H1 (cell line): ENCODE data around the gene ANKRD60. TPM values are rescaled to one million over a fixed set of nuclear protein-coding genes. Genes with fewer than 3 reads are reported as not detected.

ENCODE experiments used
- CTCF ChIA-PET: fragments of 300-600 bp; sonication (Branson Sonifier 250); formaldehyde crosslinking; loops from one replicate; lab custom pipeline; 2021; ENCODE audit not compliant: partially characterized antibody; lab: Charles Lee
- POLR2A ChIA-PET: fragments of 300-600 bp; sonication (Branson Sonifier 250); formaldehyde crosslinking; loops from one replicate; lab custom pipeline; 2021; ENCODE audit warnings: inconsistent platforms; ENCODE audit not compliant: partially characterized antibody; lab: Charles Lee
- DNase-seq, 2 experiments: peaks; one replicate each; pipeline versions ENCODE4 v3.0.0 to v3.0.0-alpha.2; 2010 to 2022; ENCODE audit warnings: low spot score in 2 of 2, low read depth in 1 of 2, mixed read lengths in 1 of 2
- FAIRE-seq: peaks from 2 replicates; lab custom pipeline; 2011; peaks lifted over from hg19 to GRCh38; lab: Jason Lieb, UNC
- H2AFZ ChIP-seq: 2 replicates; pipeline ENCODE4 v1.8.1; 2012; ENCODE audit warnings: low read length, inconsistent platforms
- H2AK5ac ChIP-seq: 2 replicates; pipeline ENCODE4 v1.6.1; 2013; ENCODE audit warnings: low read depth, low read length
- H2BK120ac ChIP-seq: replicated peaks from 2 replicates; pipeline ENCODE3; 2013; ENCODE audit warnings: low read depth, low read length, inconsistent platforms
- H2BK12ac ChIP-seq: 2 replicates; pipeline ENCODE4 v1.6.1; 2013; ENCODE audit warnings: low read depth, low read length
- H2BK15ac ChIP-seq: 2 replicates; pipeline ENCODE4 v1.6.1; 2013; ENCODE audit warnings: low read length
- H2BK20ac ChIP-seq: 2 replicates; pipeline ENCODE4 v1.6.1; 2013; ENCODE audit warnings: low read length
- H2BK5ac ChIP-seq: 2 replicates; pipeline ENCODE4 v1.6.1; 2013; ENCODE audit warnings: low read depth, low read length
- H3K14ac ChIP-seq: 2 replicates; pipeline ENCODE4 v1.6.1; 2013; ENCODE audit warnings: inconsistent platforms; ENCODE audit not compliant: insufficient read length
- H3K18ac ChIP-seq: 2 replicates; pipeline ENCODE4 v1.6.1; 2013; ENCODE audit warnings: low read length; ENCODE audit errors: extremely low read depth
- H3K23ac ChIP-seq: 2 replicates; pipeline ENCODE4 v1.6.1; 2013; ENCODE audit warnings: inconsistent platforms; ENCODE audit not compliant: insufficient read length
- H3K23me2 ChIP-seq: 2 replicates; pipeline ENCODE4 v1.6.1; 2013; ENCODE audit warnings: low read depth, low read length
- H3K27ac ChIP-seq: 2 replicates; pipeline ENCODE4 v1.6.1; 2011; ENCODE audit warnings: low read depth, low read length, inconsistent platforms
- H3K27me3 ChIP-seq, 4 experiments: replicated peaks in 1 of 4; 1 replicate in 1 of 4; 2 replicates in 3 of 4; pipeline versions ENCODE4 v1.6.1 to v1.8.1; 2011 to 2013; ENCODE audit warnings: low read length in 3 of 4, mild to moderate bottlenecking in 3 of 4, inconsistent platforms in 2 of 4, mixed read lengths in 2 of 4, moderate library complexity in 1 of 4; ENCODE audit not compliant: control insufficient read depth in 3 of 4, insufficient read depth in 3 of 4; ENCODE audit errors: extremely low read depth in 1 of 4
- H3K36me3 ChIP-seq, 4 experiments: 2 replicates each; pipeline versions ENCODE4 v1.6.1 to v1.8.1; 2011 to 2013; ENCODE audit warnings: mild to moderate bottlenecking in 4 of 4, low read length in 3 of 4, moderate library complexity in 2 of 4, control low read depth in 1 of 4, inconsistent platforms in 1 of 4; ENCODE audit not compliant: insufficient read depth in 4 of 4, control insufficient read depth in 2 of 4
- H3K4ac ChIP-seq: replicated peaks from 2 replicates; pipeline ENCODE3; 2013; ENCODE audit warnings: low read length, low read depth, mixed read lengths, inconsistent platforms; ENCODE audit not compliant: insufficient read length
- H3K4me1 ChIP-seq, 4 experiments: replicated peaks in 1 of 4; 1 replicate in 1 of 4; 2 replicates in 3 of 4; pipeline versions ENCODE4 v1.6.1 to v1.8.1; 2011 to 2013; ENCODE audit warnings: low read length in 3 of 4, inconsistent platforms in 2 of 4, mixed read lengths in 1 of 4; ENCODE audit not compliant: insufficient read depth in 4 of 4, control insufficient read depth in 3 of 4
- H3K4me2 ChIP-seq, 2 experiments: 2 replicates each; pipeline versions ENCODE4 v1.6.1 to v1.8.1; 2011 to 2013; ENCODE audit warnings: low read depth in 2 of 2, low read length in 2 of 2, control low read depth in 1 of 2, inconsistent platforms in 1 of 2, mild to moderate bottlenecking in 1 of 2; ENCODE audit not compliant: insufficient read depth in 1 of 2
- H3K4me3 ChIP-seq, 4 experiments: fragments of 200-600, 300-600 bp in 1 of 4; sonication (generic), shearing (Covaris generic), sonication (Bioruptor Twin) in 1 of 4; 2 replicates each; pipeline versions ENCODE4 v1.5.1 to v1.8.1; 2011 to 2016; ENCODE audit warnings: low read length in 4 of 4, low read depth in 3 of 4, control low read depth in 2 of 4, inconsistent platforms in 2 of 4, mild to moderate bottlenecking in 2 of 4, mixed read lengths in 1 of 4, moderate library complexity in 1 of 4; ENCODE audit not compliant: insufficient read depth in 2 of 4; ENCODE audit errors: extremely low read depth in 1 of 4
- H3K56ac ChIP-seq: replicated peaks from 2 replicates; pipeline ENCODE3; 2013; ENCODE audit warnings: low read depth, mild to moderate bottlenecking, mixed read lengths, low read length, inconsistent platforms; ENCODE audit not compliant: insufficient read length
- H3K79me1 ChIP-seq: 2 replicates; pipeline ENCODE4 v1.6.1; 2013; ENCODE audit warnings: low read depth, low read length, control low read depth
- H3K79me2 ChIP-seq, 2 experiments: 2 replicates each; pipeline versions ENCODE4 v1.6.1 to v1.8.1; 2012 to 2013; ENCODE audit warnings: low read length in 2 of 2, mild to moderate bottlenecking in 2 of 2, inconsistent platforms in 1 of 2; ENCODE audit not compliant: insufficient read depth in 2 of 2, control insufficient read depth in 1 of 2
- H3K9ac ChIP-seq, 4 experiments: replicated peaks in 1 of 4; 1 replicate in 1 of 4; 2 replicates in 3 of 4; pipeline versions ENCODE4 v1.6.1 to v1.8.1; 2011 to 2013; ENCODE audit warnings: low read depth in 3 of 4, low read length in 3 of 4, control low read depth in 2 of 4, mild to moderate bottlenecking in 2 of 4, moderate library complexity in 2 of 4, inconsistent platforms in 1 of 4; ENCODE audit errors: extremely low read depth in 1 of 4
- H3K9me3 ChIP-seq, 2 experiments: 2 replicates each; pipeline versions ENCODE4 v1.6.1 to v1.8.1; 2012 to 2013; ENCODE audit warnings: mild to moderate bottlenecking in 2 of 2, moderate library complexity in 2 of 2, control low read depth in 1 of 2, inconsistent platforms in 1 of 2, low read depth in 1 of 2, low read length in 1 of 2, mixed read lengths in 1 of 2; ENCODE audit not compliant: insufficient read depth in 2 of 2
- H4K20me1 ChIP-seq, 2 experiments: replicated peaks in 1 of 2; 2 replicates each; pipeline versions ENCODE3 to v1.8.1; 2011 to 2013; ENCODE audit warnings: inconsistent platforms in 2 of 2, low read length in 2 of 2, mild to moderate bottlenecking in 1 of 2; ENCODE audit not compliant: insufficient read depth in 2 of 2, control insufficient read depth in 1 of 2
- H4K5ac ChIP-seq: 2 replicates; pipeline ENCODE4 v1.6.1; 2013; ENCODE audit warnings: low read length, low read depth, mixed read lengths, inconsistent platforms; ENCODE audit not compliant: insufficient read length
- H4K8ac ChIP-seq: 2 replicates; pipeline ENCODE4 v1.8.0; 2013; ENCODE audit warnings: mild to moderate bottlenecking, moderate library complexity, low read length, inconsistent platforms; ENCODE audit not compliant: insufficient read depth; ENCODE audit errors: extremely low read depth
- H4K91ac ChIP-seq: replicated peaks from 2 replicates; pipeline ENCODE3; 2013; ENCODE audit warnings: low read length, mixed read lengths, inconsistent platforms; ENCODE audit not compliant: insufficient read length
- EZH2 ChIP-seq: fragments of 200-600 bp; sonication (generic); IDR thresholded peaks from 2 replicates; pipeline ENCODE4 v1.7.1; 2012; ENCODE audit warnings: low read depth, mild to moderate bottlenecking, moderate library complexity, low read length, inconsistent platforms; ENCODE audit not compliant: severe bottlenecking
- KDM5A ChIP-seq: fragments of 200-600 bp; IDR thresholded peaks from 2 replicates; pipeline ENCODE4 v1.7.1; 2012; ENCODE audit warnings: mild to moderate bottlenecking, low read length, inconsistent platforms, mixed read lengths
- PHF8 ChIP-seq: fragments of 200-600 bp; sonication (generic); conservative IDR thresholded peaks from 2 replicates; pipeline ENCODE4 v1.7.1; 2012; ENCODE audit warnings: low read depth, mild to moderate bottlenecking, inconsistent platforms, low read length, moderate library complexity
- RAD21 ChIP-seq, 2 experiments: IDR thresholded peaks in 1 of 2; conservative IDR thresholded peaks in 1 of 2; 2 replicates each; pipeline ENCODE4 v1.6.1; 2011; ENCODE audit warnings: low read depth in 2 of 2, low read length in 2 of 2, improper control_type of control experiment in 1 of 2, inconsistent platforms in 1 of 2, mild to moderate bottlenecking in 1 of 2, moderate library complexity in 1 of 2
- SUZ12 ChIP-seq: fragments of 200-600 bp; sonication (generic); IDR thresholded peaks from 2 replicates; pipeline ENCODE4 v1.6.1; 2012; ENCODE audit warnings: mild to moderate bottlenecking, inconsistent platforms, low read length, moderate library complexity, mixed read lengths
- YY1 ChIP-seq: IDR thresholded peaks from 2 replicates; pipeline ENCODE4 v1.6.1; 2011; ENCODE audit warnings: low read depth, mild to moderate bottlenecking, low read length
- WGBS, 2 experiments: shearing (Covaris generic) in 1 of 2; methylation state at CpG; one replicate each; pipeline versions ENCODE4 v1.1.6 to v1.1.7; 2013 to 2015; ENCODE audit warnings: low lambda C conversion rate in 2 of 2, mixed read lengths in 2 of 2, inconsistent platforms in 1 of 2, low coverage in 1 of 2, missing lambda C conversion rate in 1 of 2; ENCODE audit not compliant: insufficient replicate concordance in 2 of 2, insufficient coverage in 1 of 2, insufficient read length in 1 of 2; ENCODE audit errors: extremely low coverage in 1 of 2, missing lambda C conversion rate in 1 of 2; 5-methylcytosine and 5-hydroxymethylcytosine counted together
- polyA plus RNA-seq, 7 experiments: library from polyadenylated mRNA; depleted of rRNA in 3 of 7; stranded (reverse) in 5 of 7; unstranded in 2 of 7; fragments of >200 nt in 5 of 7; fragments of 200-250 nt in 2 of 7; gene quantifications; 1 replicate in 5 of 7; 2 replicates in 1 of 7; 4 replicates in 1 of 7; pipeline versions ENCODE4 v1.2.1 to v1.2.3, GENCODE V29; 2011 to 2013; ENCODE audit warnings: missing spikeins in 2 of 7, mixed read lengths in 2 of 7
- total RNA-seq: library from RNA; stranded (reverse); fragmentation: NEBNext Ultra II Directional; extraction: Animal tissue kit (Norgen Biotek cat#: 25700); gene quantifications from 2 replicates; pipeline ENCODE4 v1.2.1, GENCODE V29; 2021
- TF ChIP-seq, protein P1 (sequence below), 3 experiments: IDR thresholded peaks; 1 replicate in 2 of 3; 2 replicates in 1 of 3; pipeline versions ENCODE4 v1.5.1 to v1.6.1; 2011; ENCODE audit warnings: low read length in 3 of 3, mild to moderate bottlenecking in 3 of 3, inconsistent platforms in 2 of 3, low read depth in 1 of 3, moderate library complexity in 1 of 3; ENCODE audit not compliant: insufficient read depth in 1 of 3; ENCODE audit errors: control extremely low read depth in 1 of 3
- TF ChIP-seq, protein P2 (sequence below): IDR thresholded peaks from 2 replicates; pipeline ENCODE4 v1.6.1; 2012; ENCODE audit warnings: inconsistent platforms

Gene ANKRD60
- total and polyA plus RNA-seq, 2 of the 8 experiments (the other 6 are each of a cell fraction or from before 2014, with no cell fraction given), result not detected

GRCh38 chr20:58173930-58174707, 54.3 kb downstream of the ANKRD60 start:
- H3K4me2 ChIP-seq, result peak overlapping the region; percentile 12 to 35; a peak in 1 of 4 replicates
- FAIRE-seq (no peak), DNase-seq (no peak)
- no peaks in the 10 kb centered on the region for H3K9me3 ChIP-seq
- H2AFZ ChIP-seq, result peak overlapping the region; percentile 94
- no peaks in the 10 kb centered on the region for H3K79me1 ChIP-seq
- H3K9ac ChIP-seq, result no peak overlapping the region; a peak in 1 of 7 replicates
- peak overlapping the region; percentile 69 for H2BK120ac ChIP-seq
- no peak overlapping the region for H3K4me3 ChIP-seq
- H4K20me1 ChIP-seq, result no peaks in the 10 kb centered on the region
- ChIA-PET POLR2A (no interaction called here), CTCF (interaction anchor here (0.8 to 2.4 kb wide), 3 partner anchors 8 to 523 kb away, joined by 3 to 8 read pairs (median 4); a partner anchor contains a TSS)
- no peak overlapping the region for H2BK5ac ChIP-seq
- peak overlapping the region; percentile 45 for H4K8ac ChIP-seq
- H2BK20ac ChIP-seq, result no peak overlapping the region
- no peak overlapping the region for H3K14ac ChIP-seq
- no peak overlapping the region for H4K5ac ChIP-seq
- H3K4me1 ChIP-seq, result peaks cover 0 to 8% (median 2%) of the 10 kb centered on the region in 4 experiments; a peak in 3 of 7 replicates
- H3K79me2 ChIP-seq, result no peaks in the 10 kb centered on the region
- 0 out of 2 replicates have a peak overlapping the region, but pooled peaks have one; percentile 41 for H2BK12ac ChIP-seq
- no peaks in the 10 kb centered on the region for H3K36me3 ChIP-seq
- H4K91ac ChIP-seq, result peak overlapping the region; percentile 10
- no peaks in the 10 kb centered on the region for H3K23me2 ChIP-seq
- no peak overlapping the region for H3K27ac ChIP-seq
- H3K56ac ChIP-seq, result no peak overlapping the region
- H3K27me3 ChIP-seq, result peaks cover 0 to 9% (median 8%) of the 10 kb centered on the region in 4 experiments; a peak in 5 of 7 replicates
- WGBS, 2 experiments, result 88% methylated on average over 26 of the region's 26 CpGs; no CpG with 5 or more reads in 1 of the 2 experiments
- H3K23ac ChIP-seq, result no peak overlapping the region
- 0 out of 2 replicates have a peak overlapping the region, but pooled peaks have one; percentile 29 for H2BK15ac ChIP-seq
- peak overlapping the region; percentile 65; the same call in 1 of the 2 replicates for H3K18ac ChIP-seq
- H3K4ac ChIP-seq, result no peak overlapping the region
- H2AK5ac ChIP-seq, result 0 out of 2 replicates have a peak overlapping the region, but pooled peaks have one; percentile 75
- TF ChIP-seq PHF8 (no peak), KDM5A (no peak), RAD21 (IDR thresholded peaks at IDR 0.05 in 1 of 2, conservative IDR thresholded peaks at IDR 0.05 in 1 of 2; ENCODE audit: low read depth in 2 of 2, low read length in 2 of 2) (no peak), EZH2 (no peak), YY1 (no peak), SUZ12 (no peak)
- TF ChIP-seq, protein P1, sequence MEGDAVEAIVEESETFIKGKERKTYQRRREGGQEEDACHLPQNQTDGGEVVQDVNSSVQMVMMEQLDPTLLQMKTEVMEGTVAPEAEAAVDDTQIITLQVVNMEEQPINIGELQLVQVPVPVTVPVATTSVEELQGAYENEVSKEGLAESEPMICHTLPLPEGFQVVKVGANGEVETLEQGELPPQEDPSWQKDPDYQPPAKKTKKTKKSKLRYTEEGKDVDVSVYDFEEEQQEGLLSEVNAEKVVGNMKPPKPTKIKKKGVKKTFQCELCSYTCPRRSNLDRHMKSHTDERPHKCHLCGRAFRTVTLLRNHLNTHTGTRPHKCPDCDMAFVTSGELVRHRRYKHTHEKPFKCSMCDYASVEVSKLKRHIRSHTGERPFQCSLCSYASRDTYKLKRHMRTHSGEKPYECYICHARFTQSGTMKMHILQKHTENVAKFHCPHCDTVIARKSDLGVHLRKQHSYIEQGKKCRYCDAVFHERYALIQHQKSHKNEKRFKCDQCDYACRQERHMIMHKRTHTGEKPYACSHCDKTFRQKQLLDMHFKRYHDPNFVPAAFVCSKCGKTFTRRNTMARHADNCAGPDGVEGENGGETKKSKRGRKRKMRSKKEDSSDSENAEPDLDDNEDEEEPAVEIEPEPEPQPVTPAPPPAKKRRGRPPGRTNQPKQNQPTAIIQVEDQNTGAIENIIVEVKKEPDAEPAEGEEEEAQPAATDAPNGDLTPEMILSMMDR (IDR thresholded peaks at IDR 0.05; ENCODE audit: control extremely low read depth in 1 of 3, insufficient read depth in 1 of 3, low read depth in 1 of 3, low read length in 3 of 3), result no peak
- TF ChIP-seq, protein P2, sequence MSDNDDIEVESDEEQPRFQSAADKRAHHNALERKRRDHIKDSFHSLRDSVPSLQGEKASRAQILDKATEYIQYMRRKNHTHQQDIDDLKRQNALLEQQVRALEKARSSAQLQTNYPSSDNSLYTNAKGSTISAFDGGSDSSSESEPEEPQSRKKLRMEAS, result no peak
